HEK293 (cell line): ENCODE data around the gene ATOH8.

Experiments
- CTCF ChIA-PET: fragments of 350-600 bp; formaldehyde crosslinking; extraction: SDS; loops from one replicate; lab custom pipeline; 2021; ENCODE audit warnings: antibody characterized with exemption; lab: Yijun Ruan, JAX
- POLR2A ChIA-PET: fragments of 300-600 bp; formaldehyde crosslinking; extraction: SDS; loops from one replicate; lab custom pipeline; 2020; ENCODE audit warnings: antibody characterized with exemption, inconsistent platforms; lab: Yijun Ruan, JAX
- H3K27ac ChIP-seq: fragments of 200-500 bp; sonication (Bioruptor generic); 2 replicates; pipeline ENCODE4 v1.5.1; 2014; ENCODE audit warnings: low read depth, low read length, control low read depth, inconsistent platforms; ENCODE audit errors: extremely low read depth
- H3K36me3 ChIP-seq, 2 experiments: fragments of 200-500 bp in 1 of 2; sonication (Bioruptor generic) in 1 of 2; 1 replicate in 1 of 2; 2 replicates in 1 of 2; pipeline ENCODE4 v1.5.1; 2014 to 2017; ENCODE audit warnings: inconsistent platforms in 2 of 2, low read length in 2 of 2; ENCODE audit not compliant: control insufficient read depth in 2 of 2, insufficient read depth in 1 of 2
- H3K4me1 ChIP-seq: fragments of 200-500 bp; sonication (Bioruptor generic); 2 replicates; pipeline ENCODE4 v1.5.1; 2014; ENCODE audit warnings: mild to moderate bottlenecking, low read length, inconsistent platforms; ENCODE audit not compliant: control insufficient read depth, insufficient read depth
- H3K4me3 ChIP-seq: 2 replicates; pipeline ENCODE4 v1.5.1; 2011; ENCODE audit warnings: low read depth, mild to moderate bottlenecking, control low read depth, low read length, moderate library complexity
- H3K9me3 ChIP-seq: fragments of 200-500 bp; sonication (Bioruptor generic); 2 replicates; pipeline ENCODE4 v1.5.1; 2014; ENCODE audit warnings: low read depth, low read length, inconsistent platforms; ENCODE audit not compliant: control insufficient read depth, insufficient read depth
- HOXD13 ChIP-seq: sonication (generic); formaldehyde crosslinking; IDR thresholded peaks from 2 replicates; pipeline ENCODE4 v1.8.0; 2022; ENCODE audit warnings: missing genetic modification reagents, borderline replicate concordance
- KLF1 ChIP-seq: fragments of 450-650 bp; formaldehyde crosslinking; IDR thresholded peaks from 2 replicates; pipeline ENCODE4 v1.5.1; 2016; ENCODE audit warnings: missing biosample characterization, missing genetic modification characterization
- MZF1 ChIP-seq: fragments of 450-650 bp; formaldehyde crosslinking; IDR thresholded peaks from 2 replicates; pipeline ENCODE4 v1.5.1; 2017; ENCODE audit warnings: missing biosample characterization, missing genetic modification characterization, borderline replicate concordance
- PBX3 ChIP-seq: sonication (generic); formaldehyde crosslinking; IDR thresholded peaks from 2 replicates; pipeline ENCODE4 v1.8.1; 2022; ENCODE audit warnings: mild to moderate bottlenecking, moderate library complexity, missing genetic modification reagents
- PRDM6 ChIP-seq: fragments of 450-650 bp; formaldehyde crosslinking; IDR thresholded peaks from 2 replicates; pipeline ENCODE4 v1.5.1; 2017; ENCODE audit warnings: missing biosample characterization, missing genetic modification characterization
- SCRT1 ChIP-seq: fragments of 450-650 bp; formaldehyde crosslinking; IDR thresholded peaks from 2 replicates; pipeline ENCODE4 v1.5.1; 2016; ENCODE audit warnings: missing biosample characterization, missing genetic modification characterization, borderline replicate concordance
- SP2 ChIP-seq: fragments of 450-650 bp; formaldehyde crosslinking; IDR thresholded peaks from 2 replicates; pipeline ENCODE4 v1.5.1; 2016; ENCODE audit warnings: missing biosample characterization, missing genetic modification characterization
- YY2 ChIP-seq: fragments of 450-650 bp; formaldehyde crosslinking; IDR thresholded peaks from 2 replicates; pipeline ENCODE4 v1.5.1; 2016; ENCODE audit warnings: missing biosample characterization, missing genetic modification characterization
- ZBTB20 ChIP-seq: fragments of 450-650 bp; formaldehyde crosslinking; IDR thresholded peaks from 2 replicates; pipeline ENCODE4 v1.5.1; 2016; ENCODE audit warnings: missing biosample characterization, missing genetic modification characterization
- ZBTB21 ChIP-seq: fragments of 450-650 bp; formaldehyde crosslinking; IDR thresholded peaks from 2 replicates; pipeline ENCODE4 v1.5.1; 2017; ENCODE audit warnings: missing biosample characterization, missing genetic modification characterization
- ZBTB8A ChIP-seq: fragments of 450-650 bp; formaldehyde crosslinking; IDR thresholded peaks from 2 replicates; pipeline ENCODE4 v1.5.1; 2016; ENCODE audit warnings: missing biosample characterization, missing genetic modification characterization
- ZNF140 ChIP-seq: fragments of 450-650 bp; formaldehyde crosslinking; IDR thresholded peaks from 2 replicates; pipeline ENCODE4 v1.5.1; 2016; ENCODE audit warnings: missing biosample characterization, missing genetic modification characterization
- ZNF148 ChIP-seq: fragments of 450-650 bp; formaldehyde crosslinking; IDR thresholded peaks from 2 replicates; pipeline ENCODE4 v1.5.0; 2017; ENCODE audit warnings: missing biosample characterization, missing genetic modification characterization, borderline replicate concordance
- ZNF18 ChIP-seq: fragments of 450-650 bp; formaldehyde crosslinking; IDR thresholded peaks from 2 replicates; pipeline ENCODE4 v1.5.1; 2016; ENCODE audit warnings: missing biosample characterization, missing genetic modification characterization
- ZNF211 ChIP-seq: fragments of 450-650 bp; formaldehyde crosslinking; IDR thresholded peaks from 2 replicates; pipeline ENCODE4 v1.5.1; 2016; ENCODE audit warnings: low read depth, missing biosample characterization, missing genetic modification characterization
- ZNF23 ChIP-seq: fragments of 450-650 bp; formaldehyde crosslinking; IDR thresholded peaks from 2 replicates; pipeline ENCODE4 v1.5.1; 2016; ENCODE audit warnings: missing biosample characterization, missing genetic modification characterization, borderline replicate concordance
- ZNF24 ChIP-seq: fragments of 450-650 bp; formaldehyde crosslinking; IDR thresholded peaks from 2 replicates; pipeline ENCODE4 v1.5.1; 2016; ENCODE audit warnings: missing biosample characterization, missing genetic modification characterization
- ZNF324 ChIP-seq: fragments of 450-650 bp; formaldehyde crosslinking; IDR thresholded peaks from 2 replicates; pipeline ENCODE4 v1.5.1; 2016; ENCODE audit warnings: missing biosample characterization, missing genetic modification characterization
- ZNF37A ChIP-seq: fragments of 450-650 bp; IDR thresholded peaks from 2 replicates; pipeline ENCODE4 v1.5.1; 2018; ENCODE audit warnings: missing biosample characterization, missing genetic modification characterization
- ZNF473 ChIP-seq: fragments of 450-650 bp; formaldehyde crosslinking; IDR thresholded peaks from 2 replicates; pipeline ENCODE4 v1.5.1; 2017; ENCODE audit warnings: missing biosample characterization, missing genetic modification characterization
- ZNF488 ChIP-seq: fragments of 450-650 bp; formaldehyde crosslinking; IDR thresholded peaks from 2 replicates; pipeline ENCODE4 v1.5.1; 2016; ENCODE audit warnings: missing biosample characterization, missing genetic modification characterization
- ZNF571 ChIP-seq: fragments of 450-650 bp; formaldehyde crosslinking; IDR thresholded peaks from 2 replicates; pipeline ENCODE4 v1.5.0; 2017; ENCODE audit warnings: missing biosample characterization, missing genetic modification characterization
- ZNF639 ChIP-seq: fragments of 450-650 bp; formaldehyde crosslinking; IDR thresholded peaks from 2 replicates; pipeline ENCODE4 v1.5.1; 2016; ENCODE audit warnings: missing biosample characterization, missing genetic modification characterization
- ZNF837 ChIP-seq: fragments of 450-650 bp; formaldehyde crosslinking; IDR thresholded peaks from 2 replicates; pipeline ENCODE4 v1.5.1; 2016; ENCODE audit warnings: missing biosample characterization, missing genetic modification characterization
- ZSCAN18 ChIP-seq: fragments of 450-650 bp; formaldehyde crosslinking; IDR thresholded peaks from 2 replicates; pipeline ENCODE4 v1.5.1; 2016; ENCODE audit warnings: missing biosample characterization, missing genetic modification characterization

Gene ATOH8

GRCh38 chr2:85719609-85720240 lies 34.1 kb upstream of the ATOH8 start:
- Histone ChIP-seq H3K4me3 (no peak overlapping the region), H3K9me3 (no peaks in the 10 kb centered on the region), H3K4me1 (no peaks in the 10 kb centered on the region), H3K36me3 (no peaks in the 10 kb centered on the region), H3K27ac (no peak overlapping the region)
- POLR2A ChIA-PET = no interaction called here
- TF ChIP-seq ZBTB20 (tag by site-specific recombination) = no peak
- TF ChIP-seq ZNF148 = no peak
- TF ChIP-seq HOXD13 (CRISPR knock-in tag) = no peak
- TF ChIP-seq ZNF571 (tag by site-specific recombination) = no peak
- TF ChIP-seq ZNF324 (tag by site-specific recombination) = no peak
- no peak for TF ChIP-seq ZNF837 (tag by site-specific recombination)
- no peak for TF ChIP-seq ZNF23
- no peak for TF ChIP-seq ZBTB21 (tag by site-specific recombination)
- CTCF ChIA-PET = interaction anchor here (0.6 to 3.4 kb wide), 10 partner anchors 9 to 360 kb away, joined by 3 to 29 read pairs (median 4); no protein-coding TSS in a partner anchor

- Histone ChIP-seq H3K4me1 (no peaks in the 10 kb centered on the region), H3K36me3 (no peaks in the 10 kb centered on the region), H3K9me3 (no peaks in the 10 kb centered on the region), H3K4me3 (no peak overlapping the region), H3K27ac (no peak overlapping the region)
- ChIA-PET POLR2A (no interaction called here), CTCF (interaction anchor here (0.7 to 3.4 kb wide), 8 partner anchors 9 to 359 kb away, joined by 3 to 29 read pairs (median 4); no protein-coding TSS in a partner anchor)
- no peak for TF ChIP-seq MZF1 (tag by site-specific recombination)
- no peak for TF ChIP-seq ZNF639 (tag by site-specific recombination)
- no peak for TF ChIP-seq ZNF18 (tag by site-specific recombination)
- no peak for TF ChIP-seq YY2 (tag by site-specific recombination)
- TF ChIP-seq ZBTB8A (tag by site-specific recombination) = no peak
- no peak for TF ChIP-seq ZSCAN18 (tag by site-specific recombination)
- TF ChIP-seq KLF1 (tag by site-specific recombination) = no peak
- TF ChIP-seq ZNF473 (tag by site-specific recombination) = no peak
- no peak for TF ChIP-seq SP2 (tag by site-specific recombination)
- no peak for TF ChIP-seq ZBTB21 (tag by site-specific recombination)
- TF ChIP-seq ZNF24 (tag by site-specific recombination) = no peak
- TF ChIP-seq ZNF488 = no peak
- no peak for TF ChIP-seq PBX3 (CRISPR knock-in tag)
- no peak for TF ChIP-seq SCRT1 (tag by site-specific recombination)
- no peak for TF ChIP-seq PRDM6 (tag by site-specific recombination)
- no peak for TF ChIP-seq ZNF140
- TF ChIP-seq ZNF211 = no peak
- no peak for TF ChIP-seq ZNF37A (tag by site-specific recombination)
Observed at GRCh38 chr2:85720533-85720932, 33.3 kb upstream of the ATOH8 start.
